GM18519 (cell line): ENCODE measurements around the gene GJB2.

Experiments
- ATAC-seq: cut with Tn5 transposase; IDR thresholded peaks from one replicate; pipeline ENCODE4 v1.9.1; 2021; ENCODE audit warnings: mild to moderate bottlenecking, moderate library complexity; ENCODE audit not compliant: unreplicated experiment, low FRiP score

GJB2 gene

GRCh38 chr13:20193162-20193906 is 596 bp upstream of the GJB2 start:
- ATAC-seq, result no peak

DNA sequence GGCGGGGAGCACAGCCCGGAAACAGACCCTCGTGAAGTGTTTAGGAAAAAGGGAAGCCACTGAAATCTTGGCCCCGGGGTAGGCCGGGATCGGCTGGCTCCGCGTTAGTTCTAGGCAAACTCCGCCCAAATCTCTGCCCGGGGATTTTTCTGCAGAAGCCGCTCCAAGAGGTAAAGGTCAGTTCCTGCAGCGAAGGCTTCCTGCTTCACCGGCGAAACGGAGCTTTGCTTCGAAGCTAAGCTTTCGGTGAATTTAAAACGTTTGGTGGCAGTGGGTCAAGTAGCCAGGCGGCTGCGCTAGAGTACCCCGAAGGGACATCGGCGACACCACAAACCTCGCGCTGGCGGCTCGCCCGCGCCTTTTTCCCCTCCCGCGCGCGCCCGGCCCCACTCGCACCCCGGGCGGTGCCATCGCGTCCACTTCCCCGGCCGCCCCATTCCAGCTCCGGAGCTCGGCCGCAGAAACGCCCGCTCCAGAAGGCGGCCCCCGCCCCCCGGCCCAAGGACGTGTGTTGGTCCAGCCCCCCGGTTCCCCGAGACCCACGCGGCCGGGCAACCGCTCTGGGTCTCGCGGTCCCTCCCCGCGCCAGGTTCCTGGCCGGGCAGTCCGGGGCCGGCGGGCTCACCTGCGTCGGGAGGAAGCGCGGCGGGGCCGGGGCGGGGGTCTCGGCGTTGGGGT is 441 bp downstream of the GJB2 start:
- no peak for ATAC-seq

- no peak for ATAC-seq
Measured at GRCh38 chr13:20191311-20192157, 1.2 kb downstream of the GJB2 start.

DNA sequence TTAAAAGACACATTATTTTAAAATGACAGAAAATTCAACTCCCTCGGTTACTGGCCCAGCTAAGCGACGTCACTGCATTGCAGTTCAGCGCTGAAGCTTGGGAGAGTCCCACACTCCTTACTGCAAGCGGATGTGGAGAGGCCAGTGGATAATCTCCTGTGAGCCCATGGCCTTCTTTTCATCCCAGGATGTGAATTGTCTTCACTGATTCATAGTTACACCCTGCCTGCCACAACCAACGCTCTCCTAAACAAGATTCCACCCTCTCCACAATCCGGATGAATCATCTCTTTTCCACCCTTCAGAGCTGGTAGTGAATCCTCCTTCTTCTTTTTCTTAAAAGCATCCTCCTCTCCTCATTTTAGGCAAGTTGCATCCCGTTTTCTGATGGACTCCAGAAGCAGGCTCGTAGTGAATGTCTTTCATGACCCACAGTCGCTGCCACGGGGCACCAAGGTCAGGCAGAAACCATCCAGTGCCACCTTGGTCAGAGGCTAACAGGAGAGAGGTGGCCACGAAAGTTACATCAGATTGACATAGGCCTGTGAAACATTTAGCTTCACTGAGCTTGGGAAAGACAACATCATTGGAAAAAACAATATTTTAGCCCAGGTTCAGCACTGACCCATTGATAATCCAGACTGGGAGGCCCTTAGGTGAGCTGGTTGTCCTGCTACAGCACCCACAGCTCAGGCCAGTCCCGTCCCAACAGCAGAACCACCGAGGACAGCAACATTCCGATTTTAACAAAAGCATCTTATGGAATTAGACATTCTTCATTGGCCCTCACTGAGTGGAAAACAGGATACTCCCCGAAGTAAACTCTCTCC is 2.0 kb downstream of the GJB2 start:
- no peak for ATAC-seq

DNA sequence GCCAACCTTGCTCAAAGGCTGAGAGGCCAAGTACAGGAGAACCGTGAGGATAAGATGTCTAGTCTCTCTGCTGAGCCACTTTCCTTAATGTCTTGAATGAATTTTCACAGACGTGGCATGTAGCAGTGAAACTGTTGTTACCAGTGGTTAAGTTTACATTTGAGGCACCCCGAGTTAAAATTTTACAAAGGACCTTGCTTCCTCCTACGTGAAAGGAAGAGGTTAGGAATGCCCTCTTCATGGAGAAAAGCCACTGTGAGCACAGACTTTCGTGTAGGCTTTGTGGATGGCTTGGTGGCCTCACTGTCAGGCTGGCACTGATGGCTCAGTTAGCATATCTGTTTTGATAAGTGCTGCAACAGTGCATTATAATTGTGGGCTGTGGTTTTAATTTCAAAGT is 2.7 kb downstream of the GJB2 start:
- ATAC-seq, result no peak

- no peak for ATAC-seq
Measured at GRCh38 chr13:20188667-20189553, 3.8 kb downstream of the GJB2 start.

DNA sequence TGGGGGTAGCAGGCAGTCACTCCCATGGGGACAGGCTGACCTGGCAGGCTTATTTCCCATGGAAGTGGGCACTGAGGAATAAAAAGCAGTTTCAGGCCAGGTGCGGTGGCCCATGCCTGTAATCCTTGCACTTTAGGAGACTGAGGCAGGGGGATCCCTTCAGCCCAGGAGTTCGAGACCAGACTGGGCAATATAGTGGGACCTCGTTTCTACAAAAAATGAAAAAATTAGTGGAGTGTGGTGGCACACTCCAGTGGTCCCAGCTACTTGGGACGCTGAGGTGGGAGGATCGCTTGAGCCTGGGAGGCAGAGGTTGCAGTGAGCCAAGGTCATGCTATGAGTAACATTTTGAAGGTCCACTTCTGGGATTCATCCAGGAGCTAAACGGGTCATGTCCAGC is 6.0 kb downstream of the GJB2 start:
- ATAC-seq, result no peak

- ATAC-seq, result no peak
Measured at GRCh38 chr13:20185366-20186056, 7.2 kb downstream of the GJB2 start.

- ATAC-seq, result peak; percentile 58
Measured at GRCh38 chr13:20182231-20182846, 10.4 kb downstream of the GJB2 start.

GRCh38 chr13:20181188-20181587 is 11.6 kb downstream of the GJB2 start:
- ATAC-seq, result no peak

GRCh38 chr13:20178156-20178555 is 14.6 kb downstream of the GJB2 start:
- no peak for ATAC-seq

DNA sequence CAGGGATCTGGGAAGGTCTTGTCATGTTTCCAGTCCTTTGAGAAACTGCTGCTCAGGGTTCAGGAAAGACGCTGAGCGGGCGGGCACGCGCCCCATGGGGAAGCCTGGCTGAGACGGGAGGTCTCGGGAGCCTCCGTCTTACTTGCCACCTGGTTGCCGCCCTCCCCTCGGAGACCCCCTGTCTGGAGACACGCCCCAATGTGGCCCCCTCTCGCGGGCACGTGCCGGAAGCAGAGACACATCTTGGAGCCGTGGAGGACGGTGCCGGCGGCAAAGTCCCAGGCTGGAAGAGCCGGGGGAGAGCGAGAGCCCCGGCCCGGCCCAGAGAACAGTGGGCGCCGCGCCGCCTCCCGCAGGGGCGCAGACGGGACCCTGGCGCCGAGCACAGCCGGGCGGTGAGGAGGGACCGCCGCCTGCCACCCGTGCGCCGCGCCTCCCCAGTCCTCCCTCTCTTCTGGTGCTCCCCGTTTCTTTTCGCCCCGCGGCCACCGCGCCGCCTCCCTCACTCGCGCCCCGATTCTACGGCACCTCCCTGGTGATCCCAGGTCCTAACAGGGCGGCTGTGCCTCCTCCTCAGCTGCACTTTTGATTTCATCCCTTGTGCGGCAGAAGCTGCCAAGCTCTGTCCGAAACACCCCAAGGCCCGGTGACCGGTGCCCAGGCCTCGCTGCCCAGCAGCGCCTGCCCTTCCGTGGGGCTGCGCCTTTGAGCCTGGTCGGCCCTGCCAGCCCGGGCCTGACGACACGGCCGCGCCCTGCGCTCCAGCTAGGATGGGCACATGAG is 15.5 kb downstream of the GJB2 start:
- ATAC-seq, result no peak

- no peak for ATAC-seq
Measured at GRCh38 chr13:20175907-20176652, 16.7 kb downstream of the GJB2 start.

DNA sequence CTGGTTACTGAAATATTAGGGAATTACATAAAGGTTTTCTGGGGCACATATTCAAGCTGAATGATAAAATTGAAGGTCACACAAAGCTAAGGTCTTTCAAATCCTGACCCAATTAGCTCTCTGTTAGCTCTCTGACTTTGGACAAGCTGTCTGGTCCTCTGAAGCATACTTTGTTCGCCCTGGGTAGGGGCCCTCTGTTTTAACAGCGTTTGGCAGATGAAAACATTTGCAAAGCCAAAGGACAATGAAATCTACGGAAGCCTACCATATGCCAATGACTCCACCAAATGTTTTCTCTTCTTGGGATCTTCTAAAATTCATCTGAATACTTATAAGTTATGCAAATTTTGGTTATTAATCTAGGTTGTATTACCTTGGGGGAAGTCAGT is 17.3 kb downstream of the GJB2 start:
- no peak for ATAC-seq

DNA sequence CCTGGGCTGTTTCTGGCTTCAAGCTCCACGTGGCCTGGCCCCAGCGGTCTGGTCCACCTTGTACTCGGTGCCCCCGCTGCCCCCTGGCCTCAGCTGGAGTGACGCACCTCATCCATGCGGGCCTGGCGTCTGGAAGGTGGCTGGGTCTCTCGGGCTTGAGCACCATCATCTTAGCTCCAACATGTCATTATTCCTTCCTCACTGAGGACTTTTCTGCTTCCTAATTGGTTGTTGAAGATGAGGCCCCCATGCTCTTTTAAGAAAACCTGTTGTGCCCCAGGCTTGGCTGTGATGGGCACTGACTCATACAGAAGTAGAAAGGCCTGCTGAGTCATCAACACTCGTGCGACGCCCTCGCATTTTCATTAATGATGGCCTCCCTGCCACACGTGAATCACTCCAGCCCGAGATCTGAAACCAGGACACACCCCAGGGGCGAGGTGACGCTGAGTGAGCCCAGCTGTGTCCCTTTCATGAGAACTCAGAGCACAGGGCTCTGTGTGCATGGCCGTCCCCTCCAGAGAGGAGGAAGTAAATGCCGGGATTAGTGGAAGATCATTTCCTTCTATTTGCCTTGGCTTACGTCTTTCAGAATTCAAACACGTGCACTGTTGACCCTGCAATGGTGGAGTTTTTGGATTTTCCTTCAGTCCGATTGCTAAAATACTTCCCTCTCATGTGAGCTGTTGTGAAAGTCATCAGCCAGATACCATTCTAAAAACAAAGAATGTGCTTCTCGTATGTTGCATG is 17.9 kb downstream of the GJB2 start:
- ATAC-seq, result peak; percentile 69

GRCh38 chr13:20173116-20173746 is 19.5 kb downstream of the GJB2 start:
- ATAC-seq, result no peak
